Liver (tissue), 2 donors: ENCODE results near the gene FGG.

Source experiments
- TF ChIP-seq, protein P1 (sequence below): fragments of 150-350 bp; IDR thresholded peaks from 2 replicates; pipeline ENCODE4 v1.5.1; 2017; ENCODE audit warnings: improper control_type of control experiment, low read depth, low read length; ENCODE audit not compliant: missing input control
- TF ChIP-seq, protein P2 (sequence below): IDR thresholded peaks from 2 replicates; pipeline ENCODE4 v1.6.1; 2016; ENCODE audit warnings: antibody characterized with exemption
- donor health status: healthy.

DNA sequence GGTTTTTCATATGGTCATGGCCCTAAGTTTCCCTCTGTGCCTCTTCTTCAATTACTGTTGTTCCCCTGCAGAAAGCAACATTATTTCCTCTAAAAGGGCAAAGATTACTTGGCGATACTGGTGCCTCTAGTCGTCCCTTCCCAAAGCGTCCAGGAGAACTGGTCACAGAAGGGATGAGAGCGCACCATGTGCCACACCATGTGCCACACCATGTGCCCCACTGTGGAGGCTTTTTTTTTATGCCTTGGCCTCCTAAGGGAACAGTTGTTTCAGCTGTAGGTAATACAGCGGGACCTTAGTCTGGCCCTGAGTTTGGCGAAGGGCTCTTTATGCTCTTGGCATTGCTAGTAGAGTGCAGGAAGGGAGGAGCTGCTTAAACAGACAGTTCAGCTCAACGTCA, 11.5 kb upstream of the FGG start:
- TF ChIP-seq, protein P1, sequence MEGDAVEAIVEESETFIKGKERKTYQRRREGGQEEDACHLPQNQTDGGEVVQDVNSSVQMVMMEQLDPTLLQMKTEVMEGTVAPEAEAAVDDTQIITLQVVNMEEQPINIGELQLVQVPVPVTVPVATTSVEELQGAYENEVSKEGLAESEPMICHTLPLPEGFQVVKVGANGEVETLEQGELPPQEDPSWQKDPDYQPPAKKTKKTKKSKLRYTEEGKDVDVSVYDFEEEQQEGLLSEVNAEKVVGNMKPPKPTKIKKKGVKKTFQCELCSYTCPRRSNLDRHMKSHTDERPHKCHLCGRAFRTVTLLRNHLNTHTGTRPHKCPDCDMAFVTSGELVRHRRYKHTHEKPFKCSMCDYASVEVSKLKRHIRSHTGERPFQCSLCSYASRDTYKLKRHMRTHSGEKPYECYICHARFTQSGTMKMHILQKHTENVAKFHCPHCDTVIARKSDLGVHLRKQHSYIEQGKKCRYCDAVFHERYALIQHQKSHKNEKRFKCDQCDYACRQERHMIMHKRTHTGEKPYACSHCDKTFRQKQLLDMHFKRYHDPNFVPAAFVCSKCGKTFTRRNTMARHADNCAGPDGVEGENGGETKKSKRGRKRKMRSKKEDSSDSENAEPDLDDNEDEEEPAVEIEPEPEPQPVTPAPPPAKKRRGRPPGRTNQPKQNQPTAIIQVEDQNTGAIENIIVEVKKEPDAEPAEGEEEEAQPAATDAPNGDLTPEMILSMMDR: no peak
- TF ChIP-seq, protein P2, sequence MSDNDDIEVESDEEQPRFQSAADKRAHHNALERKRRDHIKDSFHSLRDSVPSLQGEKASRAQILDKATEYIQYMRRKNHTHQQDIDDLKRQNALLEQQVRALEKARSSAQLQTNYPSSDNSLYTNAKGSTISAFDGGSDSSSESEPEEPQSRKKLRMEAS: no peak
